ENCODE data around the gene COPS7A. TPM values are rescaled to one million over a fixed set of nuclear protein-coding genes. Genes with fewer than 3 reads are reported as not detected.

The COPS7A gene
- total and polyA plus RNA-seq, 2 donors (not counting 1 experiment from before 2014, with no cell fraction given), result 28.3 to 46.0 TPM

GRCh38 chr12:6729186-6729585 lies 5.3 kb downstream of the COPS7A start:
- intact Hi-C loops (cut with micrococcal nuclease), result no loop called here

DNA sequence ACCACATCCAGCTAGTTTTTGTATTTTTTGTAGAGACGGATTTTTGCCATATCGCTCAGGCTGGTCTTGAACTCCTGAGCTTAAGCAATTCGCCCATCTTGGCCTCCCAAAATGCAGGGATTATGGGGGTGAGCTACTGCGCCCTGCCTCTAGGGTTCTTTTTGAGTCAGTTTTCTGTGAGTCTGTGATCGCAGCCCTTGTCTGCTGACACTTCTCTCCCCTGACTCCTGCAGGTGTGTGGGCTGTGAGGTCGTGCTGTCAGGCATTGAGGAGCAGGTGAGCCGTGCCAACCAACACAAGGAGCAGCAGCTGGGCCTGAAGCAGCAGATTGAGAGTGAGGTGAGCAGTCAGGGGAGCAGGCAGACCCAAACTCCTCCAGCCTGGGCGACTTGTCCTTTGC lies 6.3 kb downstream of the COPS7A start:
- Mint-ChIP-seq H3K27me3 (no peaks in the 10 kb centered on the region), H3K4me1 (peaks cover 5% of the 10 kb centered on the region), H3K4me3 (no peak overlapping the region), H3K27ac (no peak overlapping the region), H3K9me3 (ENCODE audit: insufficient read depth) (no peaks in the 10 kb centered on the region)
- Histone ChIP-seq H3K4me1 (ENCODE audit: control insufficient read depth in 2 of 2, insufficient read depth in 2 of 2, low read length in 2 of 2) (no peaks in the 10 kb centered on the region), H4K20me1 (ENCODE audit: control insufficient read depth, insufficient read depth, low read length, poor library complexity, severe bottlenecking) (peaks cover 6% of the 10 kb centered on the region), H3K4me2 (replicated peaks; ENCODE audit: low read depth, low read length, poor library complexity, severe bottlenecking) (no peak overlapping the region), H3K79me2 (ENCODE audit: control insufficient read depth, insufficient read depth, low read length) (peaks cover 5% of the 10 kb centered on the region), H3K27me3 (replicated peaks in 1 of 4; ENCODE audit: control extremely low read depth in 1 of 4, control insufficient read depth in 3 of 4, insufficient read depth in 4 of 4, low read length in 3 of 4) (no peaks in the 10 kb centered on the region), H3K9ac (ENCODE audit: low read length) (no peak overlapping the region), H3K9me3 (ENCODE audit: control extremely low read depth in 1 of 3, control insufficient read depth in 2 of 3, insufficient read depth in 1 of 3, low read length in 2 of 3) (no peaks in the 10 kb centered on the region), H3K36me3 (replicated peaks in 1 of 2; ENCODE audit: control extremely low read depth in 1 of 2, control insufficient read depth in 1 of 2, extremely low read depth in 1 of 2, insufficient read depth in 2 of 2, low read length in 1 of 2) (peaks cover 12 to 56% of the 10 kb centered on the region in 2 experiments), H3K4me3 (ENCODE audit: control extremely low read depth in 1 of 5, extremely low read depth in 1 of 5, insufficient read depth in 1 of 5, low read depth in 2 of 5, low read length in 4 of 5) (no peak overlapping the region), H3K27ac (ENCODE audit: low read length in 2 of 2) (no peak overlapping the region), H2AFZ (ENCODE audit: insufficient read depth, low read depth, low read length, poor library complexity, severe bottlenecking) (no peak overlapping the region)
- DNase-seq (no peak), ATAC-seq (ENCODE audit: low read depth) (no peak)
- CTCF ChIA-PET, result no interaction called here
- POLR2A ChIA-PET, result no interaction called here
- TF ChIP-seq, protein P1, sequence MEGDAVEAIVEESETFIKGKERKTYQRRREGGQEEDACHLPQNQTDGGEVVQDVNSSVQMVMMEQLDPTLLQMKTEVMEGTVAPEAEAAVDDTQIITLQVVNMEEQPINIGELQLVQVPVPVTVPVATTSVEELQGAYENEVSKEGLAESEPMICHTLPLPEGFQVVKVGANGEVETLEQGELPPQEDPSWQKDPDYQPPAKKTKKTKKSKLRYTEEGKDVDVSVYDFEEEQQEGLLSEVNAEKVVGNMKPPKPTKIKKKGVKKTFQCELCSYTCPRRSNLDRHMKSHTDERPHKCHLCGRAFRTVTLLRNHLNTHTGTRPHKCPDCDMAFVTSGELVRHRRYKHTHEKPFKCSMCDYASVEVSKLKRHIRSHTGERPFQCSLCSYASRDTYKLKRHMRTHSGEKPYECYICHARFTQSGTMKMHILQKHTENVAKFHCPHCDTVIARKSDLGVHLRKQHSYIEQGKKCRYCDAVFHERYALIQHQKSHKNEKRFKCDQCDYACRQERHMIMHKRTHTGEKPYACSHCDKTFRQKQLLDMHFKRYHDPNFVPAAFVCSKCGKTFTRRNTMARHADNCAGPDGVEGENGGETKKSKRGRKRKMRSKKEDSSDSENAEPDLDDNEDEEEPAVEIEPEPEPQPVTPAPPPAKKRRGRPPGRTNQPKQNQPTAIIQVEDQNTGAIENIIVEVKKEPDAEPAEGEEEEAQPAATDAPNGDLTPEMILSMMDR (IDR thresholded peaks at IDR 0.05), result no peak
- TF ChIP-seq EZH2 (IDR thresholded peaks at IDR 0.05; ENCODE audit: borderline replicate concordance, insufficient read depth, low read depth, low read length, poor library complexity, severe bottlenecking), result no peak
- WGBS (ENCODE audit: insufficient coverage), result 95% methylated on average over 7 of the region's 8 CpGs
- intact Hi-C loops (cut with micrococcal nuclease), result no loop called here

More at GRCh38 chr12:6729186-6729585, 5.3 kb downstream of the COPS7A start:
- peaks cover 12 to 50% of the 10 kb centered on the region in 2 experiments for H3K36me3 ChIP-seq (replicated peaks in 1 of 2; ENCODE audit: control extremely low read depth in 1 of 2, control insufficient read depth in 1 of 2, extremely low read depth in 1 of 2, insufficient read depth in 2 of 2, low read length in 1 of 2)
- no peak overlapping the region for H2AFZ ChIP-seq (ENCODE audit: insufficient read depth, low read depth, low read length, poor library complexity, severe bottlenecking)
- H4K20me1 ChIP-seq (ENCODE audit: control insufficient read depth, insufficient read depth, low read length, poor library complexity, severe bottlenecking), result peaks cover 6% of the 10 kb centered on the region
- Mint-ChIP-seq H3K9me3 (ENCODE audit: insufficient read depth) (no peaks in the 10 kb centered on the region), H3K4me3 (no peak overlapping the region), H3K27ac (no peak overlapping the region), H3K27me3 (no peaks in the 10 kb centered on the region), H3K4me1 (peaks cover 11% of the 10 kb centered on the region)
- CTCF ChIA-PET, result no interaction called here
- H3K27ac ChIP-seq (ENCODE audit: low read length in 2 of 2), result no peak overlapping the region
- no peak overlapping the region for H3K9ac ChIP-seq (ENCODE audit: low read length)
- no peaks in the 10 kb centered on the region for H3K9me3 ChIP-seq (ENCODE audit: control extremely low read depth in 1 of 3, control insufficient read depth in 2 of 3, insufficient read depth in 1 of 3, low read length in 2 of 3)
- H3K27me3 ChIP-seq (replicated peaks in 1 of 4; ENCODE audit: control extremely low read depth in 1 of 4, control insufficient read depth in 3 of 4, insufficient read depth in 4 of 4, low read length in 3 of 4), result no peaks in the 10 kb centered on the region
- WGBS (ENCODE audit: insufficient coverage), result 96% methylated on average over 18 of the region's 18 CpGs
- TF ChIP-seq, protein P1 (IDR thresholded peaks at IDR 0.05), result no peak
- no peak for TF ChIP-seq EZH2 (IDR thresholded peaks at IDR 0.05; ENCODE audit: borderline replicate concordance, insufficient read depth, low read depth, low read length, poor library complexity, severe bottlenecking)
- no peak for ATAC-seq (ENCODE audit: low read depth)
- H3K79me2 ChIP-seq (ENCODE audit: control insufficient read depth, insufficient read depth, low read length), result peaks cover 13% of the 10 kb centered on the region
- DNase-seq, result no peak
- H3K4me3 ChIP-seq (ENCODE audit: control extremely low read depth in 1 of 5, extremely low read depth in 1 of 5, insufficient read depth in 1 of 5, low read depth in 2 of 5, low read length in 4 of 5), result no peak overlapping the region
- no peak overlapping the region for H3K4me2 ChIP-seq (replicated peaks; ENCODE audit: low read depth, low read length, poor library complexity, severe bottlenecking)
- peaks cover 8 to 9% of the 10 kb centered on the region in 2 donors for H3K4me1 ChIP-seq (ENCODE audit: control insufficient read depth in 2 of 2, insufficient read depth in 2 of 2, low read length in 2 of 2)
- POLR2A ChIA-PET, result no interaction called here

All from B cell (primary cell).